ENCODE data around the gene GHSR. TPM values are rescaled to one million over a fixed set of nuclear protein-coding genes. Genes with fewer than 3 reads are reported as not detected.

Gene GHSR
- total RNA-seq, 1 experiment from 2014 or later: not detected

- BruUV-seq (replicated peaks): no TSS peak
- Histone ChIP-seq H3K27me3 (ENCODE audit: insufficient read depth, low read length) (no peaks in the 10 kb centered on the region), H3K27ac (ENCODE audit: low read depth, low read length) (no peak overlapping the region), H3K4me3 (replicated peaks in 1 of 2; ENCODE audit: low read depth in 1 of 2, low read length in 2 of 2) (no peak overlapping the region), H3K4me2 (ENCODE audit: low read length) (no peak overlapping the region), H3K79me2 (ENCODE audit: insufficient read depth, low read length) (no peaks in the 10 kb centered on the region), H3K9ac (ENCODE audit: low read length) (no peak overlapping the region), H3K9me3 (ENCODE audit: control insufficient read depth in 1 of 2, insufficient read depth in 1 of 2, low read depth in 1 of 2, low read length in 2 of 2) (no peaks in the 10 kb centered on the region), H2AFZ (ENCODE audit: low read depth, low read length, poor library complexity, severe bottlenecking) (no peak overlapping the region), H3K9me2 (ENCODE audit: insufficient read depth) (no peaks in the 10 kb centered on the region), H3K4me1 (ENCODE audit: control insufficient read depth in 1 of 2, insufficient read depth in 2 of 2, low read length in 2 of 2) (no peaks in the 10 kb centered on the region), H4K20me1 (ENCODE audit: insufficient read depth) (no peaks in the 10 kb centered on the region), H3K36me3 (ENCODE audit: control insufficient read depth in 1 of 2, insufficient read depth in 2 of 2, low read length in 2 of 2) (no peaks in the 10 kb centered on the region)
- DNase-seq (ENCODE audit: low read depth, low spot score) (no peak), ATAC-seq (no peak)
- RAD21 ChIA-PET (ENCODE audit: low non-redundant PET in 1 of 2, low total read pairs in 2 of 2, uncharacterized antibody in 2 of 2, unreplicated experiment in 2 of 2): no interaction called here
- intact Hi-C loops (cut with micrococcal nuclease): no loop called here
- POLR2A ChIA-PET: no interaction called here
- no peak for TF ChIP-seq ELF1 (IDR thresholded peaks at IDR 0.05; ENCODE audit: borderline replicate concordance, low read depth)
- no peak for TF ChIP-seq SP1 (IDR thresholded peaks at IDR 0.05; ENCODE audit: low read depth)
- no peak for TF ChIP-seq SRF (IDR thresholded peaks at IDR 0.05; ENCODE audit: low read depth)
- no peak for TF ChIP-seq CTCF (IDR thresholded peaks at IDR 0.05 in 2 of 3, conservative IDR thresholded peaks at IDR 0.05 in 1 of 3; ENCODE audit: borderline replicate concordance in 1 of 3, insufficient read depth in 1 of 3, low read depth in 2 of 3, low read length in 2 of 3)
- TF ChIP-seq CBX3 (IDR thresholded peaks at IDR 0.05; ENCODE audit: low read depth): no peak
- no peak for TF ChIP-seq ATF3 (IDR thresholded peaks at IDR 0.05)
- no peak for TF ChIP-seq RAD21 (IDR thresholded peaks at IDR 0.05; ENCODE audit: low read depth)
- TF ChIP-seq SIN3A (IDR thresholded peaks at IDR 0.05; ENCODE audit: low read depth): no peak
- TF ChIP-seq REST (IDR thresholded peaks at IDR 0.05; ENCODE audit: low read depth): no peak
- TF ChIP-seq JUND (IDR thresholded peaks at IDR 0.05): no peak
- no peak for TF ChIP-seq ZBTB33 (IDR thresholded peaks at IDR 0.05; ENCODE audit: extremely low read depth, insufficient replicate concordance, low read length)
- TF ChIP-seq EZH2phosphoT487 (IDR thresholded peaks at IDR 0.05; ENCODE audit: borderline replicate concordance): no peak
- no peak for TF ChIP-seq FOSL1 (IDR thresholded peaks at IDR 0.05; ENCODE audit: low read depth)
- no peak for TF ChIP-seq ZNF274 (IDR thresholded peaks at IDR 0.05; ENCODE audit: low read depth, low read length)
- no peak for TF ChIP-seq POLR2A (IDR thresholded peaks at IDR 0.05; ENCODE audit: borderline replicate concordance, extremely low read depth, insufficient read depth, insufficient read length)
- TF ChIP-seq MAX (IDR thresholded peaks at IDR 0.05): no peak
- CTCF ChIA-PET: no interaction called here
Measured at GRCh38 chr3:172397716-172398405, 50.4 kb downstream of the GHSR start.
